Upper lobe of left lung (tissue), 4 donors: ENCODE measurements around the gene NDUFA11.

ENCODE experiments used
- CTCF ChIP-seq, 6 experiments: fragments of 450-650 bp in 4 of 6; fragments of 200-600 bp in 2 of 6; sonication (generic) in 2 of 6; IDR thresholded peaks; one replicate each; pipeline ENCODE4 v1.5.1; 2016 to 2019; ENCODE audit warnings: antibody characterized with exemption in 6 of 6
- EP300 ChIP-seq, 4 donors: sonication (generic); formaldehyde crosslinking; IDR thresholded peaks; one replicate each; pipeline ENCODE4 v1.5.1; 2017; ENCODE audit warnings: antibody characterized with exemption in 4 of 4, control low read depth in 2 of 4
- POLR2A ChIP-seq, 4 donors: fragments of 450-650 bp; IDR thresholded peaks; one replicate each; pipeline ENCODE4 v1.5.1; 2016 to 2017; ENCODE audit warnings: antibody characterized with exemption in 4 of 4, mild to moderate bottlenecking in 2 of 4
- POLR2AphosphoS5 ChIP-seq, 2 donors: sonication (generic); formaldehyde crosslinking; IDR thresholded peaks; one replicate each; pipeline ENCODE4 v1.5.1; 2017; ENCODE audit warnings: antibody characterized with exemption in 2 of 2

- TF ChIP-seq POLR2A (IDR thresholded peaks at IDR 0.05) (no peak), CTCF (IDR thresholded peaks at IDR 0.05) (no peak), EP300 (IDR thresholded peaks at IDR 0.05) (no peak), POLR2AphosphoS5 (IDR thresholded peaks at IDR 0.05) (no peak)
Measured at GRCh38 chr19:5943045-5943444, 39.5 kb upstream of the NDUFA11 start.
